SK-N-SH treated with all-trans-retinoic acid at 6 μM for 48 hours (cell line): ENCODE results near the gene PLCL2.

Experiments used
- ARNTL ChIP-seq: fragments of 450-650 bp; formaldehyde crosslinking; IDR thresholded peaks from 2 replicates; pipeline ENCODE4 v1.5.0; 2020; ENCODE audit warnings: low read depth, mild to moderate bottlenecking, moderate library complexity, borderline replicate concordance
- BACH2 ChIP-seq: fragments of 250-450 bp; sonication (Bioruptor Pico); IDR thresholded peaks from 2 replicates; pipeline ENCODE4 v1.9.0; 2021; ENCODE audit warnings: mild to moderate bottlenecking, borderline replicate concordance
- CREB5 ChIP-seq: fragments of 250-450 bp; sonication (Bioruptor Pico); IDR thresholded peaks from 2 replicates; pipeline ENCODE4 v1.5.1; 2020; ENCODE audit warnings: low read depth, mild to moderate bottlenecking, moderate library complexity
- CSRNP3 ChIP-seq: fragments of 250-450 bp; sonication (Bioruptor Pico); IDR thresholded peaks from 2 replicates; pipeline ENCODE4 v1.5.1; 2021; ENCODE audit warnings: mild to moderate bottlenecking, moderate library complexity
- ESRRG ChIP-seq: fragments of 250-450 bp; sonication (Bioruptor Pico); IDR thresholded peaks from 2 replicates; pipeline ENCODE4 v1.6.1; 2021; ENCODE audit warnings: mild to moderate bottlenecking
- OSR1 ChIP-seq: fragments of 250-450 bp; sonication (Bioruptor Pico); IDR thresholded peaks from 2 replicates; pipeline ENCODE4 v1.8.0; 2022; ENCODE audit warnings: moderate library complexity, mild to moderate bottlenecking, inconsistent platforms
- PPARA ChIP-seq: fragments of 250-450 bp; sonication (Bioruptor Pico); IDR thresholded peaks from 2 replicates; pipeline ENCODE4 v1.5.0; 2020; ENCODE audit warnings: mild to moderate bottlenecking, borderline replicate concordance
- RARB ChIP-seq: fragments of 250-450 bp; sonication (Bioruptor Pico); IDR thresholded peaks from 2 replicates; pipeline ENCODE4 v1.8.0; 2021; ENCODE audit warnings: mild to moderate bottlenecking, moderate library complexity
- TOX ChIP-seq: fragments of 250-450 bp; sonication (Bioruptor Pico); IDR thresholded peaks from 2 replicates; pipeline ENCODE4 v1.8.0; 2021; ENCODE audit warnings: mild to moderate bottlenecking, moderate library complexity, borderline replicate concordance
- ZFP3 ChIP-seq: fragments of 250-450 bp; sonication (Bioruptor Pico); IDR thresholded peaks from 2 replicates; pipeline ENCODE4 v1.5.0; 2020; ENCODE audit warnings: mild to moderate bottlenecking, moderate library complexity
- ZNF565 ChIP-seq: fragments of 450-650 bp; formaldehyde crosslinking; conservative IDR thresholded peaks from 2 replicates; pipeline ENCODE4 v1.5.0; 2020; ENCODE audit warnings: low read depth, mild to moderate bottlenecking, moderate library complexity
- ZNF8 ChIP-seq: fragments of 450-650 bp; formaldehyde crosslinking; IDR thresholded peaks from 2 replicates; pipeline ENCODE4 v1.5.0; 2020; ENCODE audit warnings: mild to moderate bottlenecking, moderate library complexity
- TF ChIP-seq, protein P1 (sequence below): fragments of 250-450 bp; sonication (Bioruptor Pico); IDR thresholded peaks from 2 replicates; pipeline ENCODE4 v1.8.0; 2020; ENCODE audit warnings: mild to moderate bottlenecking, moderate library complexity, borderline replicate concordance

DNA sequence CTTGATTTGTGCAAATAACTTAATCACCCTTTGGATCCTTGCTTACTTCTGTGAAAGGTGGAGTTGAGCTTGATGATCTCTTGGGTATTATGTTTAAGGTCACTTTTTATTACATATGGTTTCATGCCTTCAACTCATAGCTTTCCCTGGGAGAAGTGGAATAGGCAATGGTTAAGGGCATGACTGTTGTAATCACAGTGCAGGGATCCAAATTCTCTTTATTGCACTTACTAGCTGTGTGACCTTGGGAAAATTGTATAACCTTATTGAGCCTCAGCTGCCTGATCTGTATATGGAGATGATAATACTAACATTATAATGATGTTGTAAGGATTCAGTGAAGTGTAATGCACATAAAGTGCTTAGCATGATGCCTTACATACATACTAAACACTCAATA, 59.1 kb downstream of the PLCL2 start:
- TF ChIP-seq CREB5 (CRISPR knock-in tag) (no peak), ZNF8 (CRISPR knock-in tag) (no peak), RARB (CRISPR knock-in tag) (no peak), TOX (CRISPR knock-in tag) (no peak), ESRRG (CRISPR knock-in tag) (no peak), ARNTL (CRISPR knock-in tag) (no peak), ZNF565 (CRISPR knock-in tag) (no peak), BACH2 (CRISPR knock-in tag) (no peak), PPARA (CRISPR knock-in tag) (no peak), ZFP3 (no peak), CSRNP3 (no peak), OSR1 (CRISPR knock-in tag) (no peak)
- TF ChIP-seq, protein P1, sequence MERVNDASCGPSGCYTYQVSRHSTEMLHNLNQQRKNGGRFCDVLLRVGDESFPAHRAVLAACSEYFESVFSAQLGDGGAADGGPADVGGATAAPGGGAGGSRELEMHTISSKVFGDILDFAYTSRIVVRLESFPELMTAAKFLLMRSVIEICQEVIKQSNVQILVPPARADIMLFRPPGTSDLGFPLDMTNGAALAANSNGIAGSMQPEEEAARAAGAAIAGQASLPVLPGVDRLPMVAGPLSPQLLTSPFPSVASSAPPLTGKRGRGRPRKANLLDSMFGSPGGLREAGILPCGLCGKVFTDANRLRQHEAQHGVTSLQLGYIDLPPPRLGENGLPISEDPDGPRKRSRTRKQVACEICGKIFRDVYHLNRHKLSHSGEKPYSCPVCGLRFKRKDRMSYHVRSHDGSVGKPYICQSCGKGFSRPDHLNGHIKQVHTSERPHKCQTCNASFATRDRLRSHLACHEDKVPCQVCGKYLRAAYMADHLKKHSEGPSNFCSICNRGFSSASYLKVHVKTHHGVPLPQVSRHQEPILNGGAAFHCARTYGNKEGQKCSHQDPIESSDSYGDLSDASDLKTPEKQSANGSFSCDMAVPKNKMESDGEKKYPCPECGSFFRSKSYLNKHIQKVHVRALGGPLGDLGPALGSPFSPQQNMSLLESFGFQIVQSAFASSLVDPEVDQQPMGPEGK (CRISPR knock-in tag) = no peak
